Left colon (tissue), 2 donors: Measurements from ENCODE around the gene ICAM1. TPM values are rescaled to one million over a fixed set of nuclear protein-coding genes. Genes with fewer than 3 reads are reported as not detected.
"Not testable (repeated sequence)": the region's sequence is repeated elsewhere in the genome, so short reads cannot be mapped to it uniquely, and the experiment has no call there.

Experiments used
- ATAC-seq: fragments of 200-7000 bp; cut with Tn5 transposase; one replicate; pipeline ENCODE4 v1.9.1; 2020; ENCODE audit warnings: mild to moderate bottlenecking, moderate library complexity
- DNase-seq, 2 donors: peaks; one replicate each; pipeline ENCODE4 v3.0.0-alpha.2; 2020
- intact Hi-C, 2 donors: fragments of 100-400 bp; cut with DNase I in 1 of 2; cut with micrococcal nuclease in 1 of 2; formaldehyde crosslinking; loops; one replicate each; pipeline versions ENCODE4 v1.11.2 to v1.14.0; 2022; cut with DNase I, micrococcal nuclease
- total RNA-seq, 2 donors: library from RNA; stranded (reverse); fragmentation: NEBNext Ultra II Directional; extraction: Animal tissue kit (Norgen Biotek cat#: 25700); gene quantifications; one replicate each; pipeline ENCODE4 v1.2.1, GENCODE V29; 2021
- donor health status: DM: no; HTN: no; CAD: no.
- donor health status: DM: yes; HTN: yes; CAD: no.

Gene ICAM1
- total RNA-seq, 2 donors from 2014 or later, result 7.7 to 8.7 TPM

DNA sequence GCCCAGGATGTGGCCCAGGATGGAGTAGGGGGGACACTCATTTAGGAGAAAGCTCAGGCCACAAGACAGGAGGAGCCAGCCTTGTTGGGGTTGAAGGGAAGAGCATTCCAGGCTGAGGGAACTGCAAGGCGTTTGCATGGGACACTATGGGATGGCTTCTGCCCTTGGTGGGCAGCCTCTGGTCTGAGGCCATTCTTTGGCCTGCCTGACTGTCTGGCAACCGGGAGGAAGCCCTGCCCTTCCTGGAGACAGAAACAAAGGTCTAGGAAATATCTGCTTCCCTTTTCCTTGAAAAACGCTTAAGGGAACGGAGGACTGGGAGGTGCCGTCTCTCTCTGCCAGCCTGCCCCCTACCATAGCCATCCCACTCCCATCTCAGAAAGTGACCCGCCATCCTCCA, 2.8 kb upstream of the ICAM1 start:
- intact Hi-C loops, result loop anchor here (2.0 to 5.0 kb wide), 2 partner anchors 119 to 121 kb away; no protein-coding TSS in a partner anchor
- DNase-seq (no peak), ATAC-seq (no peak)

GRCh38 chr19:10269333-10270179, 1.4 kb upstream of the ICAM1 start:
- intact Hi-C loops, result loop anchor here (2.0 to 5.0 kb wide), 2 partner anchors 118 to 119 kb away; no protein-coding TSS in a partner anchor
- DNase-seq, result peak; percentile 77 to 90
- peak; percentile 84 for ATAC-seq

DNA sequence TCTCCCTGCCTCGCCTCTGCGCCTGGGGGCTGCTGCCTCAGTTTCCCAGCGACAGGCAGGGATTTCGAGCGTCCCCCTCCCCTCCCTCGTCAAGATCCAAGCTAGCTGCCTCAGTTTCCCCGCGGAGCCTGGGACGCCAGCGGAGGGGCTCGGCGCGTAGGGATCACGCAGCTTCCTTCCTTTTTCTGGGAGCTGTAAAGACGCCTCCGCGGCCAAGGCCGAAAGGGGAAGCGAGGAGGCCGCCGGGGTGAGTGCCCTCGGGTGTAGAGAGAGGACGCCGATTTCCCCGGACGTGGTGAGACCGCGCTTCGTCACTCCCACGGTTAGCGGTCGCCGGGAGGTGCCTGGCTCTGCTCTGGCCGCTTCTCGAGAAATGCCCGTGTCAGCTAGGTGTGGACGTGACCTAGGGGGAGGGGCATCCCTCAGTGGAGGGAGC, 722 bp upstream of the ICAM1 start:
- ATAC-seq (peak; percentile 59), DNase-seq (peak; percentile 77 to 81)
- intact Hi-C loops, result no loop called here

GRCh38 chr19:10271543-10272086, 695 bp downstream of the ICAM1 start:
- ATAC-seq, result no peak
- intact Hi-C loops, result no loop called here
- peak in 1 of 2 donors; percentile 52 for DNase-seq

DNA sequence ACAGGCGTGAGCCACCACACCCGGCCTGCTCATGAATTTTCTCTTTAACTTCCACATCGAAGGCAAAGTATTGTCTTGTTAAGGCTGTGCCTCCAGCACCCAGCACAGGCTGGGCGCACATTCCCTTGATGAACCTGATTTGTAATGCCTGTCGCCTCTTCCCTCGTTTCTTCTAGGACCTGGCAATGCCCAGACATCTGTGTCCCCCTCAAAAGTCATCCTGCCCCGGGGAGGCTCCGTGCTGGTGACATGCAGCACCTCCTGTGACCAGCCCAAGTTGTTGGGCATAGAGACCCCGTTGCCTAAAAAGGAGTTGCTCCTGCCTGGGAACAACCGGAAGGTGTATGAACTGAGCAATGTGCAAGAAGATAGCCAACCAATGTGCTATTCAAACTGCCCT, 3.7 kb downstream of the ICAM1 start:
- DNase-seq, result no peak
- intact Hi-C loops, result no loop called here
- ATAC-seq, result no peak

DNA sequence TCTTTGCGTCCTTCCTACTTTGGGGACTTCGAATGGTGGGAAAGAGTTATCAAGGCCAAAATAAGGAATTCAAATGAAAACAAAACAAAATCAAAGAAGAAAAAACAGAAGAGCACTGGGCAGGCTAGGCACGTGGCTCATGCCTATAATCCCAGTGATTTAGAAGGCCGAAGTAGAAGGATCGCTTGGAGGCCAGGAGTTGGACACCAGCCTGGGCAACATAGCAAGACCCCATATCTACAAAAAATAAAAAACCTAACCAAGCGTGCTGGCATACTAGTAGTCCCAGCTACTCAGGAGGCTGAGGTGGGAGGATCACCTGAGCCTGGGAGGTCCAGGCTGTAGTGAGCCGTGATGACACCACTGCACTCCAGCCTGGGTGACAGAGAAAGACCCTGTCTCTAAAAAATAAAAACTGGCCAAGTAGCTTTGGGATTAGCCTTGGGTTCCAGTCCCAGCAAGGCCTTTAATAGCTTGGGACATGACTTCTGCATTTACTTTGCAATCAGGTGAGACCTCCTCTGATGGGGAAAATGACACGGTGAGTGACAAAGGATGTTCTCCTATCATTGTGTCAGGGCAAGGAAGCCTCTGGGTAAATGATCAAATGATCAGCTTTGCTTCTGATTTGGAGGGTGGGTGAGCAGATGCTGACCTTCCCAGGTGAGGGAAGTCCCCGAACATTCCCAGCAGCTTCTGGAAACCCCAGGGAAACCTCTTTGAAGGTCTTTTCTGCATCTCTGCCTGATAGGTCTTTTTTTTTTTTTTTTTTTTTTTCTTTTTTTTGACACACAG, 7.1 kb downstream of the ICAM1 start:
- ATAC-seq (no peak), DNase-seq (no peak)
- intact Hi-C loops, result no loop called here

DNA sequence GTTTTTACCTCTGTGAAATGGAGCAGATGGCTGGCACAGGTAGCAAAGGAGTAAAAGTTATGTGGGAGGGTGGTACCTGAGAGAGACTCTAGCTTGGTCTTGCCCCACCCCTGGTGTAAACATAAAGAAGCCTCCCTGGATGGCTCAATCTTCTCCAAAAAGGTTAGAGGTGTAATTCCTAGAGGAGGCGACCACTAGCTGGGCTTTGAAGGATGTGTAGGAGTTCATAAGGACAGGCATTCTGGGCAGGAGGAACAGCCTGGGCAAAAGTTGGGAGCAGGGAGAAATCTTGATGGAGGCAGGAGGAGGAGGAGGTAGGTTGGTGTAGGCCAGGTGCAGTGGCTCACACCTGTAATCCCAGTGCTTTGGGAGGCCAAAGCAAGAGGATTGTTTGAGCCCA, 8.0 kb downstream of the ICAM1 start:
- DNase-seq (no peak), ATAC-seq (no peak)
- intact Hi-C loops, result no loop called here

DNA sequence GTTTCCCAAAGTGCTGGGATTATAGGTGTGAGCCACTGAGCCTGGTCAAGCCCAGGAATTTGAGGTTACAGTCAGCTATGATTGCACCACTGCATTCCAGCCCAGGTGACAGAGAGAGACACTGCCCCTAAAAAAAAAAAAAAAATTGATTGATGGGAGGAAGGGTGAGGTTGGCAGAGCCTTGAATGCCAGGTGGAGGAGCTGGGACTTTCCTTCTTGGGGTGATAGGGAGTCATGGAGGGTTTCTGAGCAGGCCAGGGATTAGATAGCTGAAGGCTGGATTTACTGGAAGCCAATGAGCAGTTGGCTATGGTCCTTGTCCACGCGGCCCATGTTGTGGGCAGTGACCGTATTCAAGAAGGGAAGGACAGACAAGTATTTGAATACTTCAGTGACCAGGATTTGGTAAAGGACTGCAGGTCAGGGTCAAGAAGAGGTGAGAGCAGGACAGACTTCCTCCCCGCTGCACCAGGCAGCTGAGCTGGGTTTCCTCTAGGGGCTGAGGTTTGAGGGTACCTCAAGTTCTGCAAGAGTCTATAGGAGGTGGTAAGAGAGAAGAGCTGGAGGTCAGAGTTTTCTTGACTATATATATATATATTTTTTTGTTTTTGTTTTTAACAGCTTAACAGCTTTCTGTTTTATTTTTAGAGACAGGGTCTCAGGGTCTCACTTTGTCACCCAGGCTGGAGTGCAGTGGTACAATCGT, 9.0 kb downstream of the ICAM1 start:
- intact Hi-C loops, result loop anchor here in 1 of 2 donors (10.0 kb wide), 1 partner anchor 425 kb away; the partner anchor contains the start of gene QTRT1
- ATAC-seq, result no peak
- DNase-seq, result no peak

- DNase-seq, ATAC-seq: not testable (repeated sequence)
- intact Hi-C loops, result loop anchor here in 1 of 2 donors (10.0 kb wide), 1 partner anchor 423 kb away; the partner anchor contains the start of gene QTRT1
Measured at GRCh38 chr19:10282043-10282442, 11.1 kb downstream of the ICAM1 start.

DNA sequence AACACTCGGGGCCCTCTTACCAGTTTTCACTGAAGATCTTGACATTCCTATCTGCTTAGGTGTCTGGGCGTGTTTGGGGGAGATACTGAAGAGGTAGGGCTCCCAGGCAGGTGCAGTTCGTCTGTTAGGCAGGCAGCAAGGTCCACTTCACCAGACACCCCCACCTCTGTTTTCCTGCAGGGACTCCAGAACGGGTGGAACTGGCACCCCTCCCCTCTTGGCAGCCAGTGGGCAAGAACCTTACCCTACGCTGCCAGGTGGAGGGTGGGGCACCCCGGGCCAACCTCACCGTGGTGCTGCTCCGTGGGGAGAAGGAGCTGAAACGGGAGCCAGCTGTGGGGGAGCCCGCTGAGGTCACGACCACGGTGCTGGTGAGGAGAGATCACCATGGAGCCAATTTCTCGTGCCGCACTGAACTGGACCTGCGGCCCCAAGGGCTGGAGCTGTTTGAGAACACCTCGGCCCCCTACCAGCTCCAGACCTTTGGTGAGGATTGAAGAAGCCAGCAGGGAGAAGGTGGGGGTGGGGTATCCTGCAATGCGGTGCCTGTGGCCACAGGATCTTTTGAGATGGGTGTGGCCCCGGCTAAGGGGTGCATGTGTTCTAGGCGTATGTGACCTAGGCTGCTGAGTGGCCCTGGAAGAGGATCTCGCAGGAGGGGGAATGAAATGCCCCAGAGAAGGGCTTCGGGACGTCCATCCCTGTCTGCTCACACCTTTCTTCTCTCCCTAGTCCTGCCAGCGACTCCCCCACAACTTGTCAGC, 12.6 kb downstream of the ICAM1 start:
- intact Hi-C loops, result loop anchor here in 1 of 2 donors (10.0 kb wide), 1 partner anchor 421 kb away; the partner anchor contains the start of gene QTRT1
- ATAC-seq (no peak), DNase-seq (no peak)

DNA sequence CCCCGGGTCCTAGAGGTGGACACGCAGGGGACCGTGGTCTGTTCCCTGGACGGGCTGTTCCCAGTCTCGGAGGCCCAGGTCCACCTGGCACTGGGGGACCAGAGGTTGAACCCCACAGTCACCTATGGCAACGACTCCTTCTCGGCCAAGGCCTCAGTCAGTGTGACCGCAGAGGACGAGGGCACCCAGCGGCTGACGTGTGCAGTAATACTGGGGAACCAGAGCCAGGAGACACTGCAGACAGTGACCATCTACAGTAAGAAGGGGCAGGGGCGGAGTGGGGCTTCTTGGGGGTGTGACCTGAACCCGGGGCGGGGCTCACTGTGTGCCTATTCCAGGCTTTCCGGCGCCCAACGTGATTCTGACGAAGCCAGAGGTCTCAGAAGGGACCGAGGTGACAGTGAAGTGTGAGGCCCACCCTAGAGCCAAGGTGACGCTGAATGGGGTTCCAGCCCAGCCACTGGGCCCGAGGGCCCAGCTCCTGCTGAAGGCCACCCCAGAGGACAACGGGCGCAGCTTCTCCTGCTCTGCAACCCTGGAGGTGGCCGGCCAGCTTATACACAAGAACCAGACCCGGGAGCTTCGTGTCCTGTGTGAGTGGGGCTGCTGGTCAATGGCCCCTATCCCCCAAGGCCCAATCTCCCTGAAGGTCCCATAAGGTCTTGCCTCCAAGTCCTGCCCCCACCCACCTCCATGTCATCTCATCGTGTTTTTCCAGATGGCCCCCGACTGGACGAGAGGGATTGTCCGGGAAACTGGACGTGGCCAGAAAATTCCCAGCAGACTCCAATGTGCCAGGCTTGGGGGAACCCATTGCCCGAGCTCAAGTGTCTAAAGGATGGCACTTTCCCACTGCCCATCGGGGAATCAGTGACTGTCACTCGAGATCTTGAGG, 13.4 kb downstream of the ICAM1 start:
- DNase-seq (no peak), ATAC-seq (no peak)
- intact Hi-C loops, result loop anchor here in 1 of 2 donors (10.0 kb wide), 1 partner anchor 420 kb away; the partner anchor contains the start of gene QTRT1

DNA sequence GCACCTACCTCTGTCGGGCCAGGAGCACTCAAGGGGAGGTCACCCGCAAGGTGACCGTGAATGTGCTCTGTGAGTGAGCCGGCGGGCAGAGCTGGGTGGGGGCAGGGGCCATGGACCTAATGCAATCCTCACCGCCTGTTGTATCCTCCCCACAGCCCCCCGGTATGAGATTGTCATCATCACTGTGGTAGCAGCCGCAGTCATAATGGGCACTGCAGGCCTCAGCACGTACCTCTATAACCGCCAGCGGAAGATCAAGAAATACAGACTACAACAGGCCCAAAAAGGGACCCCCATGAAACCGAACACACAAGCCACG, 14.0 kb downstream of the ICAM1 start:
- no peak for ATAC-seq
- DNase-seq, result no peak
- intact Hi-C loops, result loop anchor here in 1 of 2 donors (10.0 kb wide), 1 partner anchor 420 kb away; the partner anchor contains the start of gene QTRT1

DNA sequence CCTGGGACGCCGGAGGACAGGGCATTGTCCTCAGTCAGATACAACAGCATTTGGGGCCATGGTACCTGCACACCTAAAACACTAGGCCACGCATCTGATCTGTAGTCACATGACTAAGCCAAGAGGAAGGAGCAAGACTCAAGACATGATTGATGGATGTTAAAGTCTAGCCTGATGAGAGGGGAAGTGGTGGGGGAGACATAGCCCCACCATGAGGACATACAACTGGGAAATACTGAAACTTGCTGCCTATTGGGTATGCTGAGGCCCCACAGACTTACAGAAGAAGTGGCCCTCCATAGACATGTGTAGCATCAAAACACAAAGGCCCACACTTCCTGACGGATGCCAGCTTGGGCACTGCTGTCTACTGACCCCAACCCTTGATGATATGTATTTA, 14.5 kb downstream of the ICAM1 start:
- ATAC-seq (no peak), DNase-seq (no peak)
- intact Hi-C loops, result loop anchor here in 1 of 2 donors (10.0 kb wide), 1 partner anchor 419 kb away; the partner anchor contains the start of gene QTRT1

DNA sequence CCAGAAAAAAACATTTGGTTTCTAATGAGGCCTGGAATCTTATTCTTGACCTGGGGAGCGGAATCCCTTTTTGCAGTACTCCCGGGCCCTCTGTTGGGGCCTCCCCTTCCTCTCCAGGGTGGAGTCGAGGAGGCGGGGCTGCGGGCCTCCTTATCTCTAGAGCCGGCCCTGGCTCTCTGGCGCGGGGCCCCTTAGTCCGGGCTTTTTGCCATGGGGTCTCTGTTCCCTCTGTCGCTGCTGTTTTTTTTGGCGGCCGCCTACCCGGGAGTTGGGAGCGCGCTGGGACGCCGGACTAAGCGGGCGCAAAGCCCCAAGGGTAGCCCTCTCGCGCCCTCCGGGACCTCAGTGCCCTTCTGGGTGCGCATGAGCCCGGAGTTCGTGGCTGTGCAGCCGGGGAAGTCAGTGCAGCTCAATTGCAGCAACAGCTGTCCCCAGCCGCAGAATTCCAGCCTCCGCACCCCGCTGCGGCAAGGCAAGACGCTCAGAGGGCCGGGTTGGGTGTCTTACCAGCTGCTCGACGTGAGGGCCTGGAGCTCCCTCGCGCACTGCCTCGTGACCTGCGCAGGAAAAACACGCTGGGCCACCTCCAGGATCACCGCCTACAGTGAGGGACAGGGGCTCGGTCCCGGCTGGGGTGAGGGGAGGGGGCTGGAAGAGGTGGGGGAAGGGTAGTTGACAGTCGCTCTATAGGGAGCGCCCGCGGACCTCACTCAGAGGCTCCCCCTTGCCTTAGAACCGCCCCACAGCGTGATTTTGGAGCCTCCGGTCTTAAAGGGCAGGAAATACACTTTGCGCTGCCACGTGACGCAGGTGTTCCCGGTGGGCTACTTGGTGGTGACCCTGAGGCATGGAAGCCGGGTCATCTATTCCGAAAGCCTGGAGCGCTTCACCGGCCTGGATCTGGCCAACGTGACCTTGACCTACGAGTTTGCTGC, 16.1 kb downstream of the ICAM1 start, which contains the start of gene ICAM4:
ICAM4 (plus strand) TSS at position 153 of the 935 bp plus-strand sequence; CDS start at position 211, 58 bp downstream.
- peak; percentile 24 for ATAC-seq
- DNase-seq, result peak; percentile 43 to 67
- intact Hi-C loops, result loop anchor here in 1 of 2 donors (10.0 kb wide), 1 partner anchor 418 kb away; the partner anchor contains the start of gene QTRT1

DNA sequence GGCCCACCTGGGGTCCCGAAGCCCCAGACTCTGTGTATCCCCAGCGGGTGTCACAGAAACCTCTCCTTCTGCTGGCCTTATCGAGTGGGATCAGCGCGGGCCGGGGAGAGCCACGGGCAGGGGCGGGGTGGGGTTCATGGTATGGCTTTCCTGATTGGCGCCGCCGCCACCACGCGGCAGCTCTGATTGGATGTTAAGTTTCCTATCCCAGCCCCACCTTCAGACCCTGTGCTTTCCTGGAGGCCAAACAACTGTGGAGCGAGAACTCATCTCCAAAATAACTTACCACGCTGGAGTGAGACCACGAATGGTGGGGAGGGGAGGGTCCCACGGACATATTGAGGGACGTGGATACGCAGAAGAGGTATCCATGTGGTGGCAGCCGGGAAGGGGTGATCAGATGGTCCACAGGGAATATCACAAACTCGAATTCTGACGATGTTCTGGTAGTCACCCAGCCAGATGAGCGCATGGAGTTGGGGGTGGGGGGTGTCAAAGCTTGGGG, 17.8 kb downstream of the ICAM1 start:
- intact Hi-C loops, result loop anchor here in 1 of 2 donors (10.0 kb wide), 1 partner anchor 416 kb away; the partner anchor contains the start of gene QTRT1
- DNase-seq (peak; percentile 64 to 65), ATAC-seq (peak; percentile 43)
